Mesenchymal stem cell (in vitro differentiated cells and primary cell): ENCODE results near the gene QPRT.
"Not testable (repeated sequence)": the region's sequence is repeated elsewhere in the genome, so short reads cannot be mapped to it uniquely, and the experiment has no call there.

ENCODE experiments used
- DNase-seq: peaks from one replicate; pipeline ENCODE4 v3.0.0-alpha.2; 2013
- H2AFZ ChIP-seq: one replicate; pipeline ENCODE4 v1.6.1; 2013; ENCODE audit warnings: low read depth, mild to moderate bottlenecking, control low read depth, inconsistent platforms, low read length, moderate library complexity
- H2AK5ac ChIP-seq: 2 replicates; pipeline ENCODE4 v1.6.1; 2013; ENCODE audit warnings: low read length, moderate library complexity, mild to moderate bottlenecking, inconsistent platforms; ENCODE audit not compliant: severe bottlenecking
- H2BK120ac ChIP-seq: one replicate; pipeline ENCODE4 v1.6.1; 2013; ENCODE audit warnings: low read depth, mild to moderate bottlenecking, inconsistent platforms, low read length, moderate library complexity
- H2BK12ac ChIP-seq, 2 experiments: one replicate each; pipeline ENCODE4 v1.6.1; 2013; ENCODE audit warnings: inconsistent platforms in 2 of 2, low read length in 2 of 2, mild to moderate bottlenecking in 2 of 2, moderate library complexity in 2 of 2, control low read depth in 1 of 2
- H2BK15ac ChIP-seq: one replicate; pipeline ENCODE4 v1.6.1; 2013; ENCODE audit warnings: mild to moderate bottlenecking, low read depth, inconsistent platforms; ENCODE audit not compliant: poor library complexity, severe bottlenecking
- H2BK5ac ChIP-seq: 2 replicates; pipeline ENCODE4 v1.6.1; 2013; ENCODE audit warnings: low read depth, mild to moderate bottlenecking, low read length, control low read depth, inconsistent platforms; ENCODE audit not compliant: poor library complexity, severe bottlenecking
- H3K14ac ChIP-seq, 2 experiments: one replicate each; pipeline ENCODE4 v1.6.1; 2013; ENCODE audit warnings: inconsistent platforms in 2 of 2, low read length in 2 of 2, control low read depth in 1 of 2, mild to moderate bottlenecking in 1 of 2, moderate library complexity in 1 of 2
- H3K18ac ChIP-seq, 2 experiments: one replicate each; pipeline ENCODE4 v1.6.1; 2013; ENCODE audit warnings: inconsistent platforms in 2 of 2, low read length in 2 of 2, control low read depth in 1 of 2, low read depth in 1 of 2, mild to moderate bottlenecking in 1 of 2
- H3K23ac ChIP-seq, 2 experiments: one replicate each; pipeline ENCODE4 v1.6.1; 2013; ENCODE audit warnings: inconsistent platforms in 2 of 2, low read length in 2 of 2, mild to moderate bottlenecking in 2 of 2, moderate library complexity in 2 of 2, control low read depth in 1 of 2
- H3K27ac ChIP-seq: 2 replicates; pipeline ENCODE4 v1.5.1; 2013; ENCODE audit warnings: mild to moderate bottlenecking, moderate library complexity, low read length, control low read depth, inconsistent platforms; ENCODE audit not compliant: poor library complexity, severe bottlenecking
- H3K27me3 ChIP-seq, 2 experiments: 2 replicates each; pipeline versions ENCODE4 v1.6.1 to v1.7.0; 2013; ENCODE audit warnings: low read length in 2 of 2, mild to moderate bottlenecking in 2 of 2, moderate library complexity in 2 of 2, control low read depth in 1 of 2, inconsistent platforms in 1 of 2; ENCODE audit not compliant: control insufficient read depth in 1 of 2, insufficient read depth in 1 of 2
- H3K36me3 ChIP-seq, 2 experiments: 2 replicates each; pipeline versions ENCODE4 v1.6.1 to v1.7.0; 2013; ENCODE audit warnings: low read length in 2 of 2, control low read depth in 1 of 2, inconsistent platforms in 1 of 2, low read depth in 1 of 2, mild to moderate bottlenecking in 1 of 2; ENCODE audit not compliant: insufficient read depth in 2 of 2, control insufficient read depth in 1 of 2
- H3K4ac ChIP-seq, 2 experiments: one replicate each; pipeline ENCODE4 v1.6.1; 2013; ENCODE audit warnings: inconsistent platforms in 2 of 2, low read length in 2 of 2, mild to moderate bottlenecking in 2 of 2, moderate library complexity in 2 of 2, control low read depth in 1 of 2, low read depth in 1 of 2
- H3K4me1 ChIP-seq: 2 replicates; pipeline ENCODE4 v1.6.1; 2013; ENCODE audit warnings: low read depth, low read length, control low read depth; ENCODE audit not compliant: control insufficient read depth, insufficient read depth
- H3K4me2 ChIP-seq: 2 replicates; pipeline ENCODE4 v1.6.1; 2013; ENCODE audit warnings: low read length, mild to moderate bottlenecking, inconsistent platforms; ENCODE audit not compliant: poor library complexity, severe bottlenecking
- H3K4me3 ChIP-seq, 2 experiments: 2 replicates each; pipeline versions ENCODE4 v1.5.1 to v1.7.0; 2013; ENCODE audit warnings: low read length in 2 of 2, mild to moderate bottlenecking in 2 of 2, control low read depth in 1 of 2, low read depth in 1 of 2; ENCODE audit not compliant: insufficient read depth in 1 of 2
- H3K79me1 ChIP-seq: replicated peaks from 2 replicates; pipeline ENCODE4 v1.6.1; 2013; ENCODE audit warnings: mild to moderate bottlenecking, control low read depth, low read length, inconsistent platforms; ENCODE audit not compliant: poor library complexity, severe bottlenecking
- H3K9ac ChIP-seq: 2 replicates; pipeline ENCODE4 v1.7.0; 2013; ENCODE audit warnings: mild to moderate bottlenecking, low read length, moderate library complexity
- H3K9me3 ChIP-seq: 2 replicates; pipeline ENCODE4 v1.7.0; 2013; ENCODE audit warnings: mild to moderate bottlenecking, low read length; ENCODE audit not compliant: control insufficient read depth
- H4K8ac ChIP-seq: one replicate; pipeline ENCODE4 v1.6.1; 2013; ENCODE audit warnings: inconsistent platforms, mild to moderate bottlenecking, low read length, moderate library complexity
- H4K91ac ChIP-seq: one replicate; pipeline ENCODE4 v1.6.1; 2013; ENCODE audit warnings: mild to moderate bottlenecking, low read length, inconsistent platforms
- WGBS: methylation state at CpG from one replicate; pipeline ENCODE4 v1.1.7; 2013; ENCODE audit warnings: mixed read lengths; 5-methylcytosine and 5-hydroxymethylcytosine counted together

QPRT gene

DNA sequence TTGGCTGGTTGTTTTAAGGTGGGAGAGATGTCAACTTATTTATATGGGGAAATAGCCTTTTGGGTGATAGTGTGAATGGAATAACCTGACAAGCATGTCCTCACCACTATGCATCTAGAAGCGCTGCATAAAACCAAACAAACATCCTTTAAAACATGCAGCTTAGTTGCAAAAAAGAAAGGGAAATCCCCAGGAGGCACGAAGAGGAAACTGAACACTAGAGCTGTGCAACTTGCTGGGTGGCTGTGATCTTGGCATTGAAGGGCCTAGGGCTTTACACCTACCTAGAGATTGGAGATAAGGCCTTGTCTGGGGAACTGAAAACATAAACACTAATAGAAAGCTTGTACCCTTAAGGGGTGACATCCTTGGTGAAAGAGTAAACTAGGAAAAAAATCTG, 59.5 kb downstream of the QPRT start:
- Histone ChIP-seq H3K14ac (no peak overlapping the region), H3K4me3 (no peak overlapping the region), H3K9ac (no peak overlapping the region), H4K8ac (no peak overlapping the region), H4K91ac (no peak overlapping the region), H3K4me1 (no peaks in the 10 kb centered on the region), H2BK12ac (no peak overlapping the region), H2BK15ac (no peak overlapping the region), H3K18ac (no peak overlapping the region), H2AK5ac (no peak overlapping the region), H3K23ac (no peak overlapping the region), H3K27me3 (peaks cover 14 to 56% of the 10 kb centered on the region in 2 experiments), H2BK120ac (no peak overlapping the region), H2AFZ (no peak overlapping the region), H2BK5ac (no peak overlapping the region), H3K4me2 (no peak overlapping the region), H3K27ac (no peak overlapping the region), H3K4ac (no peak overlapping the region), H3K9me3 (peaks cover 5% of the 10 kb centered on the region), H3K36me3 (no peaks in the 10 kb centered on the region), H3K79me1 (no peaks in the 10 kb centered on the region)
- no peak for DNase-seq
- 77% methylated on average over 2 of the region's 2 CpGs for WGBS

- H3K4me1 ChIP-seq, H2BK15ac ChIP-seq, DNase-seq, H4K91ac ChIP-seq, H3K27ac ChIP-seq, H3K79me1 ChIP-seq, H3K9me3 ChIP-seq, H3K4me2 ChIP-seq, H2AFZ ChIP-seq, H3K18ac ChIP-seq, H3K9ac ChIP-seq, H4K8ac ChIP-seq, H2BK5ac ChIP-seq, H2BK120ac ChIP-seq, H3K4me3 ChIP-seq, H2BK12ac ChIP-seq, H3K23ac ChIP-seq, H3K36me3 ChIP-seq, H2AK5ac ChIP-seq, H3K14ac ChIP-seq, H3K4ac ChIP-seq: not testable (repeated sequence)
- peaks cover 14 to 71% of the 10 kb centered on the region in 2 experiments for H3K27me3 ChIP-seq
- WGBS: 79% methylated on average over 5 of the region's 6 CpGs
Measured at GRCh38 chr16:29739927-29740629, 61.1 kb downstream of the QPRT start.

DNA sequence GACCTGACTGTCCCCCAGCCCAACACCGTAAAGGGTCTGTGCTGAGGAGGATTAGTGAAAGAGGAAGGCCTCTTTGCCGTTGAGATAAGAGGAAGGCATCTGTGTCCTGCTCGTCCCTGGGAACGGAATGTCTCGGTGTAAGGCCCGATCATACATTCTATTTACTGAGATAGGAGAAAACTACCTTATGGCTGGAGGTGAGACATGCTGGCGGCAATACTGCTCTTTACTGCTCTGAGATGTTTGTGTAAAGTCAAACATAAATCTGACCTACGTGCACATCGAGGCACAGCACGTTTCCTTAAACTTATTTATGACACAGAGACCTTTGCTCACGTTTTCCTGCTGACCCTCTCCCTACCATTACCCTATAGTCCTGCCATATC, 61.6 kb downstream of the QPRT start:
- not testable (repeated sequence) for H2AFZ ChIP-seq, H3K14ac ChIP-seq, H3K9me3 ChIP-seq, H3K4me1 ChIP-seq, H3K18ac ChIP-seq, H3K36me3 ChIP-seq, H2BK5ac ChIP-seq, H2BK120ac ChIP-seq, H3K9ac ChIP-seq, H4K8ac ChIP-seq, H4K91ac ChIP-seq, H2BK12ac ChIP-seq, H3K4me3 ChIP-seq, H3K23ac ChIP-seq, H3K27ac ChIP-seq, H3K4ac ChIP-seq, H3K79me1 ChIP-seq, H2BK15ac ChIP-seq, H3K4me2 ChIP-seq, H2AK5ac ChIP-seq, DNase-seq
- peaks cover 13 to 76% of the 10 kb centered on the region in 2 experiments for H3K27me3 ChIP-seq
- 49% methylated on average over 10 of the region's 11 CpGs for WGBS

GRCh38 chr16:29742683-29743275, 63.8 kb downstream of the QPRT start:
- no peak for DNase-seq
- Histone ChIP-seq H2BK15ac (no peak overlapping the region), H3K79me1 (no peaks in the 10 kb centered on the region), H3K4ac (no peak overlapping the region), H4K8ac (no peak overlapping the region), H2BK5ac (no peak overlapping the region), H3K14ac (no peak overlapping the region), H2BK120ac (no peak overlapping the region), H2AFZ (no peak overlapping the region), H3K27ac (no peak overlapping the region), H2BK12ac (no peak overlapping the region), H3K36me3 (no peaks in the 10 kb centered on the region), H3K27me3 (peaks cover 4 to 69% of the 10 kb centered on the region in 2 experiments), H3K9ac (no peak overlapping the region), H3K4me1 (no peaks in the 10 kb centered on the region), H4K91ac (no peak overlapping the region), H3K9me3 (peaks cover 5% of the 10 kb centered on the region), H3K18ac (no peak overlapping the region), H3K23ac (no peak overlapping the region), H2AK5ac (no peak overlapping the region), H3K4me3 (no peak overlapping the region), H3K4me2 (no peak overlapping the region)
- 87% methylated on average over 6 of the region's 7 CpGs for WGBS
